Measurements from ENCODE around the gene TMEM129. TPM values are rescaled to one million over a fixed set of nuclear protein-coding genes. Genes with fewer than 3 reads are reported as not detected.

Gene TMEM129
- total RNA-seq, 1 experiment from 2014 or later, result 54.9 TPM

DNA sequence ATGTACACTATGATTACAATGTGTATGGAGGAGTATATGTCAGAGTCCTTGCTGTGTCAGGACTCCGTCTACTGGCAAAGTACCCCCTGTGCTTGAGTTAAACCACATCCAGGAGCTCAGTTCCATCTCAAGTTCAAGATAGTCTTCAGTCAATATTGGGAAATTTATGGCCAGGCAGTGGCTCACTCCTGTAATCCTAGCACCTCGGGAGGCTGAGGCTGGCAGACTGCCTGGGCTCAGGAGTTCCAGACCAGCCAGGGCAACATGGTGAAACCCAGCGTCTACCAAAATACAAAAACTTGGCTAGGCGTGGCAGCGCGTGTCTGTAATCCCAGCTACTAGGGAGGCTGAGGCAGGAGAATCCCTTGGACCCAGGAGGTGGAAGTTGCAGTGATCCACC, 14.8 kb downstream of the TMEM129 start:
- CTCF ChIA-PET, result no interaction called here
- peaks cover under 1% of the 10 kb centered on the region; the same call in 1 of the 2 replicates for H3K27me3 Mint-ChIP-seq (ENCODE audit: low read depth)

DNA sequence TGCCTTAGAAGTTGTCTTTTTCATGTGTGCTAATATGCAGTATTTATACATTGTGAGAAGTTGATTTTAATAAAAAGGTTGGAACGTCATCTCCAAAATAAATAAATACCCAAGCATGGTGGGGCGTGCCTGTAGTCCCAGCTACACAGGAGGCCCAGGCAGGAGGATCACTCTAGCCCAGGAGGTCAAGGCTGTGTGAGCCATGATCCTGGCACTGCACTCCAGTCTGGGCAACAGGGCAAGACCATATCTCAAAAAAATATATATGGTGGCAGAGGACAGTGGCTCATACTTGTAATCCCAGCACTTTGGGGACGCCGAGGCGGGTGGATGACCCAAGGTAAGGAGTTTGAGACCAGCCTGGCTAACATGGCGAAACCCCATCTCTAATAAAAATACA, 15.4 kb downstream of the TMEM129 start:
- ChIA-PET CTCF (no interaction called here), POLR2A (interaction anchor here (0.6 kb wide), 1 partner anchor 261 kb away, joined by 3 read pairs; no protein-coding TSS in a partner anchor)
- no peak for ATAC-seq
- no peak overlapping the region for H3K27ac Mint-ChIP-seq
- no peaks in the 10 kb centered on the region for H3K27me3 Mint-ChIP-seq (ENCODE audit: low read depth)
- H3K9me3 Mint-ChIP-seq, result no peaks in the 10 kb centered on the region
- no peak overlapping the region for H3K4me3 Mint-ChIP-seq
- peaks cover 56% of the 10 kb centered on the region for H3K36me3 Mint-ChIP-seq
- peaks cover 6% of the 10 kb centered on the region for H3K4me1 Mint-ChIP-seq
- DNase-seq (ENCODE audit: low spot score), result no peak
- no peak for TF ChIP-seq CBFB (CRISPR knock-in tag; IDR thresholded peaks at IDR 0.05; ENCODE audit: low read depth)
- TF ChIP-seq MXD4 (CRISPR knock-in tag; IDR thresholded peaks at IDR 0.05; ENCODE audit: borderline replicate concordance), result no peak
- TF ChIP-seq ESRRA (CRISPR knock-in tag; IDR thresholded peaks at IDR 0.05; ENCODE audit: borderline replicate concordance), result no peak
- no peak for TF ChIP-seq NFE2L1 (CRISPR knock-in tag; IDR thresholded peaks at IDR 0.05)
- TF ChIP-seq, protein P1, sequence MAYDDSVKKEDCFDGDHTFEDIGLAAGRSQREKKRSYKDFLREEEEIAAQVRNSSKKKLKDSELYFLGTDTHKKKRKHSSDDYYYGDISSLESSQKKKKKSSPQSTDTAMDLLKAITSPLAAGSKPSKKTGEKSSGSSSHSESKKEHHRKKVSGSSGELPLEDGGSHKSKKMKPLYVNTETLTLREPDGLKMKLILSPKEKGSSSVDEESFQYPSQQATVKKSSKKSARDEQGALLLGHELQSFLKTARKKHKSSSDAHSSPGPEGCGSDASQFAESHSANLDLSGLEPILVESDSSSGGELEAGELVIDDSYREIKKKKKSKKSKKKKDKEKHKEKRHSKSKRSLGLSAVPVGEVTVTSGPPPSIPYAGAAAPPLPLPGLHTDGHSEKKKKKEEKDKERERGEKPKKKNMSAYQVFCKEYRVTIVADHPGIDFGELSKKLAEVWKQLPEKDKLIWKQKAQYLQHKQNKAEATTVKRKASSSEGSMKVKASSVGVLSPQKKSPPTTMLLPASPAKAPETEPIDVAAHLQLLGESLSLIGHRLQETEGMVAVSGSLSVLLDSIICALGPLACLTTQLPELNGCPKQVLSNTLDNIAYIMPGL (CRISPR knock-in tag; IDR thresholded peaks at IDR 0.05), result no peak
- TF ChIP-seq IRF2 (CRISPR knock-in tag; IDR thresholded peaks at IDR 0.05; ENCODE audit: borderline replicate concordance, low read depth), result no peak
- TF ChIP-seq GABPB1 (CRISPR knock-in tag; IDR thresholded peaks at IDR 0.05), result no peak
- TF ChIP-seq, protein P2, sequence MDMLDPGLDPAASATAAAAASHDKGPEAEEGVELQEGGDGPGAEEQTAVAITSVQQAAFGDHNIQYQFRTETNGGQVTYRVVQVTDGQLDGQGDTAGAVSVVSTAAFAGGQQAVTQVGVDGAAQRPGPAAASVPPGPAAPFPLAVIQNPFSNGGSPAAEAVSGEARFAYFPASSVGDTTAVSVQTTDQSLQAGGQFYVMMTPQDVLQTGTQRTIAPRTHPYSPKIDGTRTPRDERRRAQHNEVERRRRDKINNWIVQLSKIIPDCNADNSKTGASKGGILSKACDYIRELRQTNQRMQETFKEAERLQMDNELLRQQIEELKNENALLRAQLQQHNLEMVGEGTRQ (CRISPR knock-in tag; IDR thresholded peaks at IDR 0.05), result no peak
- no peak for TF ChIP-seq KAT7 (CRISPR knock-in tag; IDR thresholded peaks at IDR 0.05; ENCODE audit: borderline replicate concordance)
- TF ChIP-seq, protein P3, sequence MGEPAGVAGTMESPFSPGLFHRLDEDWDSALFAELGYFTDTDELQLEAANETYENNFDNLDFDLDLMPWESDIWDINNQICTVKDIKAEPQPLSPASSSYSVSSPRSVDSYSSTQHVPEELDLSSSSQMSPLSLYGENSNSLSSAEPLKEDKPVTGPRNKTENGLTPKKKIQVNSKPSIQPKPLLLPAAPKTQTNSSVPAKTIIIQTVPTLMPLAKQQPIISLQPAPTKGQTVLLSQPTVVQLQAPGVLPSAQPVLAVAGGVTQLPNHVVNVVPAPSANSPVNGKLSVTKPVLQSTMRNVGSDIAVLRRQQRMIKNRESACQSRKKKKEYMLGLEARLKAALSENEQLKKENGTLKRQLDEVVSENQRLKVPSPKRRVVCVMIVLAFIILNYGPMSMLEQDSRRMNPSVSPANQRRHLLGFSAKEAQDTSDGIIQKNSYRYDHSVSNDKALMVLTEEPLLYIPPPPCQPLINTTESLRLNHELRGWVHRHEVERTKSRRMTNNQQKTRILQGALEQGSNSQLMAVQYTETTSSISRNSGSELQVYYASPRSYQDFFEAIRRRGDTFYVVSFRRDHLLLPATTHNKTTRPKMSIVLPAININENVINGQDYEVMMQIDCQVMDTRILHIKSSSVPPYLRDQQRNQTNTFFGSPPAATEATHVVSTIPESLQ (CRISPR knock-in tag; IDR thresholded peaks at IDR 0.05), result no peak
- TF ChIP-seq, protein P4, sequence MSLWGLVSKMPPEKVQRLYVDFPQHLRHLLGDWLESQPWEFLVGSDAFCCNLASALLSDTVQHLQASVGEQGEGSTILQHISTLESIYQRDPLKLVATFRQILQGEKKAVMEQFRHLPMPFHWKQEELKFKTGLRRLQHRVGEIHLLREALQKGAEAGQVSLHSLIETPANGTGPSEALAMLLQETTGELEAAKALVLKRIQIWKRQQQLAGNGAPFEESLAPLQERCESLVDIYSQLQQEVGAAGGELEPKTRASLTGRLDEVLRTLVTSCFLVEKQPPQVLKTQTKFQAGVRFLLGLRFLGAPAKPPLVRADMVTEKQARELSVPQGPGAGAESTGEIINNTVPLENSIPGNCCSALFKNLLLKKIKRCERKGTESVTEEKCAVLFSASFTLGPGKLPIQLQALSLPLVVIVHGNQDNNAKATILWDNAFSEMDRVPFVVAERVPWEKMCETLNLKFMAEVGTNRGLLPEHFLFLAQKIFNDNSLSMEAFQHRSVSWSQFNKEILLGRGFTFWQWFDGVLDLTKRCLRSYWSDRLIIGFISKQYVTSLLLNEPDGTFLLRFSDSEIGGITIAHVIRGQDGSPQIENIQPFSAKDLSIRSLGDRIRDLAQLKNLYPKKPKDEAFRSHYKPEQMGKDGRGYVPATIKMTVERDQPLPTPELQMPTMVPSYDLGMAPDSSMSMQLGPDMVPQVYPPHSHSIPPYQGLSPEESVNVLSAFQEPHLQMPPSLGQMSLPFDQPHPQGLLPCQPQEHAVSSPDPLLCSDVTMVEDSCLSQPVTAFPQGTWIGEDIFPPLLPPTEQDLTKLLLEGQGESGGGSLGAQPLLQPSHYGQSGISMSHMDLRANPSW (CRISPR knock-in tag; conservative IDR thresholded peaks at IDR 0.05; ENCODE audit: low read depth), result no peak
- TF ChIP-seq, protein P5, sequence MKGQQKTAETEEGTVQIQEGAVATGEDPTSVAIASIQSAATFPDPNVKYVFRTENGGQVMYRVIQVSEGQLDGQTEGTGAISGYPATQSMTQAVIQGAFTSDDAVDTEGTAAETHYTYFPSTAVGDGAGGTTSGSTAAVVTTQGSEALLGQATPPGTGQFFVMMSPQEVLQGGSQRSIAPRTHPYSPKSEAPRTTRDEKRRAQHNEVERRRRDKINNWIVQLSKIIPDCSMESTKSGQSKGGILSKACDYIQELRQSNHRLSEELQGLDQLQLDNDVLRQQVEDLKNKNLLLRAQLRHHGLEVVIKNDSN (CRISPR knock-in tag; IDR thresholded peaks at IDR 0.05), result no peak
- TF ChIP-seq JAZF1 (CRISPR knock-in tag; IDR thresholded peaks at IDR 0.05), result no peak
- TF ChIP-seq TP53 (CRISPR knock-in tag; IDR thresholded peaks at IDR 0.05), result no peak

More for the DNA sequence above, 14.8 kb downstream of the TMEM129 start:
- H3K4me3 Mint-ChIP-seq, result no peak overlapping the region
- ATAC-seq (no peak), DNase-seq (ENCODE audit: low spot score) (no peak)
- H3K9me3 Mint-ChIP-seq, result no peaks in the 10 kb centered on the region
- POLR2A ChIA-PET, result interaction anchor here (0.6 kb wide), 1 partner anchor 260 kb away, joined by 3 read pairs; no protein-coding TSS in a partner anchor
- peaks cover 11% of the 10 kb centered on the region for H3K4me1 Mint-ChIP-seq
- TF ChIP-seq ZNF416 (CRISPR knock-in tag; IDR thresholded peaks at IDR 0.05) (no peak), MXD4 (CRISPR knock-in tag; IDR thresholded peaks at IDR 0.05; ENCODE audit: borderline replicate concordance) (no peak), SOX15 (CRISPR knock-in tag; IDR thresholded peaks at IDR 0.05) (no peak), ELF4 (CRISPR knock-in tag; IDR thresholded peaks at IDR 0.05; ENCODE audit: low read depth) (no peak)
- TF ChIP-seq, protein P6, sequence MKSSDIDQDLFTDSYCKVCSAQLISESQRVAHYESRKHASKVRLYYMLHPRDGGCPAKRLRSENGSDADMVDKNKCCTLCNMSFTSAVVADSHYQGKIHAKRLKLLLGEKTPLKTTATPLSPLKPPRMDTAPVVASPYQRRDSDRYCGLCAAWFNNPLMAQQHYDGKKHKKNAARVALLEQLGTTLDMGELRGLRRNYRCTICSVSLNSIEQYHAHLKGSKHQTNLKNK (CRISPR knock-in tag; IDR thresholded peaks at IDR 0.05), result no peak
- TF ChIP-seq, protein P7, sequence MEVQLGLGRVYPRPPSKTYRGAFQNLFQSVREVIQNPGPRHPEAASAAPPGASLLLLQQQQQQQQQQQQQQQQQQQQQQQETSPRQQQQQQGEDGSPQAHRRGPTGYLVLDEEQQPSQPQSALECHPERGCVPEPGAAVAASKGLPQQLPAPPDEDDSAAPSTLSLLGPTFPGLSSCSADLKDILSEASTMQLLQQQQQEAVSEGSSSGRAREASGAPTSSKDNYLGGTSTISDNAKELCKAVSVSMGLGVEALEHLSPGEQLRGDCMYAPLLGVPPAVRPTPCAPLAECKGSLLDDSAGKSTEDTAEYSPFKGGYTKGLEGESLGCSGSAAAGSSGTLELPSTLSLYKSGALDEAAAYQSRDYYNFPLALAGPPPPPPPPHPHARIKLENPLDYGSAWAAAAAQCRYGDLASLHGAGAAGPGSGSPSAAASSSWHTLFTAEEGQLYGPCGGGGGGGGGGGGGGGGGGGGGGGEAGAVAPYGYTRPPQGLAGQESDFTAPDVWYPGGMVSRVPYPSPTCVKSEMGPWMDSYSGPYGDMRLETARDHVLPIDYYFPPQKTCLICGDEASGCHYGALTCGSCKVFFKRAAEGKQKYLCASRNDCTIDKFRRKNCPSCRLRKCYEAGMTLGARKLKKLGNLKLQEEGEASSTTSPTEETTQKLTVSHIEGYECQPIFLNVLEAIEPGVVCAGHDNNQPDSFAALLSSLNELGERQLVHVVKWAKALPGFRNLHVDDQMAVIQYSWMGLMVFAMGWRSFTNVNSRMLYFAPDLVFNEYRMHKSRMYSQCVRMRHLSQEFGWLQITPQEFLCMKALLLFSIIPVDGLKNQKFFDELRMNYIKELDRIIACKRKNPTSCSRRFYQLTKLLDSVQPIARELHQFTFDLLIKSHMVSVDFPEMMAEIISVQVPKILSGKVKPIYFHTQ (CRISPR knock-in tag; IDR thresholded peaks at IDR 0.05), result no peak
- TF ChIP-seq, protein P8, sequence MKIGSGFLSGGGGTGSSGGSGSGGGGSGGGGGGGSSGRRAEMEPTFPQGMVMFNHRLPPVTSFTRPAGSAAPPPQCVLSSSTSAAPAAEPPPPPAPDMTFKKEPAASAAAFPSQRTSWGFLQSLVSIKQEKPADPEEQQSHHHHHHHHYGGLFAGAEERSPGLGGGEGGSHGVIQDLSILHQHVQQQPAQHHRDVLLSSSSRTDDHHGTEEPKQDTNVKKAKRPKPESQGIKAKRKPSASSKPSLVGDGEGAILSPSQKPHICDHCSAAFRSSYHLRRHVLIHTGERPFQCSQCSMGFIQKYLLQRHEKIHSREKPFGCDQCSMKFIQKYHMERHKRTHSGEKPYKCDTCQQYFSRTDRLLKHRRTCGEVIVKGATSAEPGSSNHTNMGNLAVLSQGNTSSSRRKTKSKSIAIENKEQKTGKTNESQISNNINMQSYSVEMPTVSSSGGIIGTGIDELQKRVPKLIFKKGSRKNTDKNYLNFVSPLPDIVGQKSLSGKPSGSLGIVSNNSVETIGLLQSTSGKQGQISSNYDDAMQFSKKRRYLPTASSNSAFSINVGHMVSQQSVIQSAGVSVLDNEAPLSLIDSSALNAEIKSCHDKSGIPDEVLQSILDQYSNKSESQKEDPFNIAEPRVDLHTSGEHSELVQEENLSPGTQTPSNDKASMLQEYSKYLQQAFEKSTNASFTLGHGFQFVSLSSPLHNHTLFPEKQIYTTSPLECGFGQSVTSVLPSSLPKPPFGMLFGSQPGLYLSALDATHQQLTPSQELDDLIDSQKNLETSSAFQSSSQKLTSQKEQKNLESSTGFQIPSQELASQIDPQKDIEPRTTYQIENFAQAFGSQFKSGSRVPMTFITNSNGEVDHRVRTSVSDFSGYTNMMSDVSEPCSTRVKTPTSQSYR (CRISPR knock-in tag; IDR thresholded peaks at IDR 0.05), result no peak
- no peak overlapping the region for H3K27ac Mint-ChIP-seq
- peaks cover 55% of the 10 kb centered on the region for H3K36me3 Mint-ChIP-seq
